LNCAP (cell line): ENCODE data around the gene CRIP1.

Experiments
- TF ChIP-seq, protein P1 (sequence below): fragments of 450-650 bp; IDR thresholded peaks from 2 replicates; pipeline ENCODE4 v1.5.1; 2017; ENCODE audit warnings: mild to moderate bottlenecking

The CRIP1 gene

GRCh38 chr14:105502446-105503295 is 16.0 kb downstream of the CRIP1 start:
- TF ChIP-seq, protein P1, sequence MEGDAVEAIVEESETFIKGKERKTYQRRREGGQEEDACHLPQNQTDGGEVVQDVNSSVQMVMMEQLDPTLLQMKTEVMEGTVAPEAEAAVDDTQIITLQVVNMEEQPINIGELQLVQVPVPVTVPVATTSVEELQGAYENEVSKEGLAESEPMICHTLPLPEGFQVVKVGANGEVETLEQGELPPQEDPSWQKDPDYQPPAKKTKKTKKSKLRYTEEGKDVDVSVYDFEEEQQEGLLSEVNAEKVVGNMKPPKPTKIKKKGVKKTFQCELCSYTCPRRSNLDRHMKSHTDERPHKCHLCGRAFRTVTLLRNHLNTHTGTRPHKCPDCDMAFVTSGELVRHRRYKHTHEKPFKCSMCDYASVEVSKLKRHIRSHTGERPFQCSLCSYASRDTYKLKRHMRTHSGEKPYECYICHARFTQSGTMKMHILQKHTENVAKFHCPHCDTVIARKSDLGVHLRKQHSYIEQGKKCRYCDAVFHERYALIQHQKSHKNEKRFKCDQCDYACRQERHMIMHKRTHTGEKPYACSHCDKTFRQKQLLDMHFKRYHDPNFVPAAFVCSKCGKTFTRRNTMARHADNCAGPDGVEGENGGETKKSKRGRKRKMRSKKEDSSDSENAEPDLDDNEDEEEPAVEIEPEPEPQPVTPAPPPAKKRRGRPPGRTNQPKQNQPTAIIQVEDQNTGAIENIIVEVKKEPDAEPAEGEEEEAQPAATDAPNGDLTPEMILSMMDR: no peak

DNA sequence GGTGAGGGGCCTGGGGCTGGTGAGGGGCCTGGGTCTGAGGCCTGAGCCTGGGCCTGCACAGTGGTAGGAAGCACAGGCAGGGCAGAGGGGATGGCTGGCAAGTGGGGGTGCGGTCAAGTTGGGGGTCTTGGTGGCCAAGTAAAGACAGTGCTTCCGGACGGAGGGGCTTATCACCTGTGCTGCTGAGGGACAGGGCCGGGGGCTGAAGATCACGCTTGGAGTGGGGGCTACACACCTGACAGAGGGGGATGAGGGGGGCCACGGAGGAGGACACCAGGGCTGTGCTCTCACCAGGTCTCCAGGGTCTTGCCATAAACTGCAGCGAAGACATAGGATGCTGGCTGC is 16.6 kb downstream of the CRIP1 start:
- TF ChIP-seq, protein P1: no peak

DNA sequence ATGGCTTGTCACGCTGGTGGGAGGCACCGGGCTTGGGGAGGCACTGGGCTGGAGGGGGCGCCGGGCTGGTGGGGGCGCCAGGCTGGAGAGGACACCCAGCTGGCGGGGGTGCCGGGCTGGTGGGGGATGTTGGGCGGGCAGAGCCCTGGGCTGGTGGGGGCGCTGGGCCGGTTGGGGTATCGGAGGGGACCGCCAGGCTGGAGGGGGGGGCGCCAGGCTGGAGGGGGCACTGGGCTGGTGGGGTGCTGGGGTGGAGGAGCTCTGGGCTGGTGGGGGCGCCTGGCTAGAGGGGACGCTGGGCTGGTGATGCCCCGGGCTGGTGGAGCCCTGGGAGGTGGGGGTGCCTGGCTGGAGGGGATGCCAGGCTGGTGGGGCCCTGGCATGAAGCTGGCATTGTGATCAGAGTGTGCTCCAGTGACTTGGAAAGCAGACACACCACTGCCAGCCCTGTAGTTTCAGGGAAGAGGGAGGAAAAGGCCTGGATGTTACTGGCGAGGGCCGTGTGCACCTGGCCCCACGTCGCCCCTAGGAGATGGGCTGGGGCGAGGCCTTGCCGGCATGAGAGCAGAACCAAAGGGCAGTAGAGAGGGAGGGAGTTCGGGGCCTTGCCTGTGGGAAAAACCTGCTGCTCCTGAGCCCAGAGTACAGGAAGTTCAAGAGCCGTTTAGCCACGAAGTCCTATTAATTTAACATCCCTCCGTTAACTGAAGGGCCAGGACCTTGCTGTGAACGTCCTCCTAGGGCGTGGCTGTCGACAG is 17.4 kb downstream of the CRIP1 start:
- TF ChIP-seq, protein P1: no peak

DNA sequence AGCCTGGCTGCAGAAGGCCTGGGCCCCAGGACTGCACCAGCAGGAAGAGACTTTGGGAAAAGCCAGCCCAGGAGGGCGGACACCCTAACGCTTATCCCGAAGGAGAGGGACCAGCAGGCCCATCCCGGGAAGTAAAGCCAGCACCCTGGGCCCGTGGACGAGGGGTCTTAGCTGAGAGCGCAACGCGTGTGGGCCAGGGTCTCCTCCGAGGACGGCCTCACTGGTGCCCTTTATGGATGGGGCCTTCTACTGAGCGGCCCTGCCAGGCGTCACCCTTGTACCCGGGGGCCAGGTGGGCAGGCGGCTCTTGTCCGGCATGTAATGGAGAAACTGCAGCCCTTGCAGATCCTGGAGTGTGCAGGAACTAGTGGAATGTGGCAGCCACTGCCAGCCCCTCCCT is 18.4 kb downstream of the CRIP1 start:
- TF ChIP-seq, protein P1: no peak

- TF ChIP-seq, protein P1: no peak
Observed at GRCh38 chr14:105507247-105507646, 20.6 kb downstream of the CRIP1 start.

- TF ChIP-seq, protein P1: no peak
Observed at GRCh38 chr14:105508069-105508468, 21.4 kb downstream of the CRIP1 start.

DNA sequence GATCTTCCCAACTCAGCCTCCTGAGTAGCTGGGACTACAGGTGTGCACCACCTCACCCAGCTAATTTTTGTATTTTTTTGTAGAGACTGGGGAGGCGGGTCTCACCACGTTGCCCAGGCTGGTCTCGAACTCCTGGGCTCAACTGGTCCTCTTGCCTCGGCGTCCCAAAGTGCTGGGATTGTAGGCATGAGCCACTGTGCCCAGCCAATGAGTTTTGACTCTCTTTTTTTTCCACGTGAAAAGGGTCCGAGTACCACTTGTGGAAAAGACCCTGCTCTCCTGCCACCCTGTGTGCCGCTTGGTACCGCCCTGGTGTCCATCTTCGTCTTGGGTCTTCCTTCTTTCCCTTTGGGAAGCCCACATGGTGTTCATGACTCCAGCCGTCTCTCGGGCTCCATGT is 21.9 kb downstream of the CRIP1 start:
- TF ChIP-seq, protein P1: no peak
